Neural progenitor cell (in vitro differentiated cells): Measurements from ENCODE around the gene GRID1. TPM values are rescaled to one million over a fixed set of nuclear protein-coding genes. Genes with fewer than 3 reads are reported as not detected.
A peak's percentile ranks its signal among the peaks of the same experiment; 100 is the strongest.

Experiments used
- DNase-seq: peaks from one replicate; pipeline ENCODE4 v3.0.0-alpha.2; 2016; ENCODE audit warnings: low spot score
- H2AFZ ChIP-seq: fragments of 200-600 bp; sonication (generic); replicated peaks from 2 replicates; pipeline ENCODE4 v1.6.1; 2016; ENCODE audit warnings: antibody characterized with exemption
- H3F3A ChIP-seq: fragments of 200-600 bp; sonication (generic); 2 replicates; pipeline ENCODE4 v1.6.1; 2016; ENCODE audit warnings: antibody characterized with exemption, low read depth
- H3K27ac ChIP-seq: fragments of 200-600 bp; sonication (generic); 2 replicates; pipeline ENCODE4 v1.5.1; 2016; ENCODE audit warnings: mild to moderate bottlenecking
- H3K27me3 ChIP-seq: fragments of 200-600 bp; sonication (generic); 2 replicates; pipeline ENCODE4 v1.6.1; 2016; ENCODE audit warnings: mild to moderate bottlenecking, moderate library complexity
- H3K36me3 ChIP-seq: fragments of 200-600 bp; sonication (generic); 2 replicates; pipeline ENCODE4 v1.5.1; 2016
- H3K4me1 ChIP-seq: fragments of 200-600 bp; sonication (generic); 2 replicates; pipeline ENCODE4 v1.6.1; 2016; ENCODE audit warnings: mixed run types
- H3K4me2 ChIP-seq: fragments of 200-600 bp; sonication (generic); 2 replicates; pipeline ENCODE4 v1.6.1; 2016
- H3K4me3 ChIP-seq: fragments of 200-600 bp; sonication (generic); 2 replicates; pipeline ENCODE4 v1.5.1; 2016
- H3K79me2 ChIP-seq: fragments of 200-600 bp; sonication (generic); 2 replicates; pipeline ENCODE4 v1.6.1; 2016; ENCODE audit warnings: low read depth
- H3K9ac ChIP-seq: fragments of 200-600 bp; sonication (generic); 2 replicates; pipeline ENCODE4 v1.6.1; 2016
- H3K9me3 ChIP-seq: fragments of 200-600 bp; sonication (generic); 2 replicates; pipeline ENCODE4 v1.5.1; 2016; ENCODE audit warnings: low read depth
- H4K20me1 ChIP-seq: fragments of 200-600 bp; sonication (generic); 2 replicates; pipeline ENCODE4 v1.6.1; 2016; ENCODE audit warnings: low read depth
- H3K27ac Mint-ChIP-seq: 3 replicates; pipeline ENCODE4 v1.8.0; 2021; ENCODE audit warnings: mixed read lengths
- H3K27me3 Mint-ChIP-seq: 2 replicates; pipeline ENCODE4 v1.8.0; 2022; ENCODE audit warnings: low read depth, mild to moderate bottlenecking, inconsistent platforms, moderate library complexity, mixed read lengths; ENCODE audit not compliant: insufficient read depth
- H3K36me3 Mint-ChIP-seq: 3 replicates; pipeline ENCODE4 v1.8.0; 2021; ENCODE audit warnings: mixed read lengths
- H3K4me1 Mint-ChIP-seq: 3 replicates; pipeline ENCODE4 v1.8.0; 2021; ENCODE audit warnings: mixed read lengths
- H3K4me3 Mint-ChIP-seq: 3 replicates; pipeline ENCODE4 v1.8.0; 2021; ENCODE audit warnings: mild to moderate bottlenecking, moderate library complexity, mixed read lengths
- H3K9me3 Mint-ChIP-seq: 3 replicates; pipeline ENCODE4 v1.8.0; 2020; ENCODE audit warnings: mixed read lengths
- EZH2 ChIP-seq: fragments of 200-600 bp; sonication (generic); IDR thresholded peaks from 2 replicates; pipeline ENCODE4 v1.6.1; 2017; ENCODE audit warnings: antibody characterized with exemption, mild to moderate bottlenecking, moderate library complexity
- EZH2phosphoT487 ChIP-seq: fragments of 200-600 bp; sonication (generic); IDR thresholded peaks from 2 replicates; pipeline ENCODE4 v1.6.1; 2017; ENCODE audit warnings: antibody characterized with exemption
- total RNA-seq: library from RNA; depleted of rRNA; stranded (reverse); fragments of >200 nt; gene quantifications from 2 replicates; pipeline ENCODE4 v1.2.3, GENCODE V29; 2015; ENCODE audit warnings: low replicate concordance
- TF ChIP-seq, protein P1 (sequence below): fragments of 200-600 bp; sonication (generic); IDR thresholded peaks from 2 replicates; pipeline ENCODE4 v1.5.1; 2017; ENCODE audit warnings: antibody characterized with exemption, mild to moderate bottlenecking

Gene GRID1
- total RNA-seq, 1 donor from 2014 or later, result not detected

DNA sequence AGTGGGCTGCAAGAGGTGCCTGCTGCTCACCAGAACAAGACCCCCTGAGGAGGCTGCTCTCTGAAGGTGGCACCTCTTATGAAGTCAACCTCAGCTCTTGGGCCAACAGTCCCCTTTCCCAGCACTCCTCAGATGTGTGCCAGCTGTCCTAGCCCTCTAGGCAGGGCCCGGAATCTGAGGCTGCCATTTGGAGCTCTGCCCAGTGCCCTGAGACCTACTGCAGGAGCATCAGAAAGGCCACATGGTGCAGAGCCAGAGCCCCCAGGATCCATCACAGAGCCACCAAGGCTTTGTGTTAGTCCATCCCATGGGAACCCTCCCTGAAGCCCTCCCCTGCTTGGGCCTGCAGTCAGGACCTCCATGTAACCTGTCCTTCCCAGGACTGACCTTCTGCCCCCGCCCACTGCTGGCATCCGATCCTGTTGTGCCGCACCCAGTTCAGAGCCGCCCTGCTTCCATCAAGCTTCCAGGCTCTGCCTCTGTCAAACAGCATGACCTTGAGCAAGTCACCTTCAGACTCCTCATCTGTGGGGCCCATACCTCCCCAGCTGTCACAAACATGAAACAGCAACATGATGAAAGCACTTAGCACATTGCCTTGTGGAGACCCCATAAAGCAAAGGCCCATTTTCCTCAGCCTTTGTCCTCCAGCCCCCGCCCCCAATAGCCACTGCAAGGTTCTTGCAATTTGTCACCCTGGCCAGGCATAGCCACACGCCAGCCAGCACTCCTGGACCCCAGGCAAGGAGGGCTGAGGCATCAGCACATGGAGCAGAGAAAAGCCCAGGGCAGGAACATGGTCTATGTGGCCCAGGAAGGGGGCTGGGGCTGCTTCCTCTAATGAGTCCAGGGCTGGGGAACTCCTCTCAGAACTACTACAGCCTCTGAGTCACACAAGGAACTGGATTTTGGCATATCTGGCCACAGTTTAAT, 51.7 kb downstream of the GRID1 start:
- no peak overlapping the region for H3K4me3 Mint-ChIP-seq
- Histone ChIP-seq H3K79me2 (no peaks in the 10 kb centered on the region), H3K4me2 (no peak overlapping the region), H3K27me3 (no peaks in the 10 kb centered on the region), H3K9ac (no peak overlapping the region), H3K4me1 (no peaks in the 10 kb centered on the region), H3F3A (no peaks in the 10 kb centered on the region), H3K9me3 (no peaks in the 10 kb centered on the region), H2AFZ (no peak overlapping the region), H3K36me3 (no peaks in the 10 kb centered on the region), H4K20me1 (no peaks in the 10 kb centered on the region), H3K4me3 (no peak overlapping the region), H3K27ac (no peak overlapping the region)
- TF ChIP-seq EZH2phosphoT487 (no peak), EZH2 (no peak)
- TF ChIP-seq, protein P1, sequence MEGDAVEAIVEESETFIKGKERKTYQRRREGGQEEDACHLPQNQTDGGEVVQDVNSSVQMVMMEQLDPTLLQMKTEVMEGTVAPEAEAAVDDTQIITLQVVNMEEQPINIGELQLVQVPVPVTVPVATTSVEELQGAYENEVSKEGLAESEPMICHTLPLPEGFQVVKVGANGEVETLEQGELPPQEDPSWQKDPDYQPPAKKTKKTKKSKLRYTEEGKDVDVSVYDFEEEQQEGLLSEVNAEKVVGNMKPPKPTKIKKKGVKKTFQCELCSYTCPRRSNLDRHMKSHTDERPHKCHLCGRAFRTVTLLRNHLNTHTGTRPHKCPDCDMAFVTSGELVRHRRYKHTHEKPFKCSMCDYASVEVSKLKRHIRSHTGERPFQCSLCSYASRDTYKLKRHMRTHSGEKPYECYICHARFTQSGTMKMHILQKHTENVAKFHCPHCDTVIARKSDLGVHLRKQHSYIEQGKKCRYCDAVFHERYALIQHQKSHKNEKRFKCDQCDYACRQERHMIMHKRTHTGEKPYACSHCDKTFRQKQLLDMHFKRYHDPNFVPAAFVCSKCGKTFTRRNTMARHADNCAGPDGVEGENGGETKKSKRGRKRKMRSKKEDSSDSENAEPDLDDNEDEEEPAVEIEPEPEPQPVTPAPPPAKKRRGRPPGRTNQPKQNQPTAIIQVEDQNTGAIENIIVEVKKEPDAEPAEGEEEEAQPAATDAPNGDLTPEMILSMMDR, result no peak
- no peak for DNase-seq
- H3K9me3 Mint-ChIP-seq, result no peaks in the 10 kb centered on the region
- peaks cover 5% of the 10 kb centered on the region for H3K27me3 Mint-ChIP-seq
- H3K27ac Mint-ChIP-seq, result no peak overlapping the region
- no peaks in the 10 kb centered on the region for H3K4me1 Mint-ChIP-seq
- no peaks in the 10 kb centered on the region for H3K36me3 Mint-ChIP-seq

GRCh38 chr10:86313621-86314041, 53.0 kb downstream of the GRID1 start:
- Histone ChIP-seq H4K20me1 (no peaks in the 10 kb centered on the region), H3K9me3 (no peaks in the 10 kb centered on the region), H3K9ac (no peak overlapping the region), H3K4me2 (no peak overlapping the region), H2AFZ (no peak overlapping the region), H3K36me3 (no peaks in the 10 kb centered on the region), H3K27ac (no peak overlapping the region), H3K27me3 (no peaks in the 10 kb centered on the region), H3F3A (no peaks in the 10 kb centered on the region), H3K4me3 (no peak overlapping the region), H3K4me1 (no peaks in the 10 kb centered on the region), H3K79me2 (no peaks in the 10 kb centered on the region)
- Mint-ChIP-seq H3K27ac (no peak overlapping the region), H3K4me1 (no peaks in the 10 kb centered on the region), H3K27me3 (peaks cover 4% of the 10 kb centered on the region), H3K4me3 (no peak overlapping the region), H3K36me3 (no peaks in the 10 kb centered on the region), H3K9me3 (no peaks in the 10 kb centered on the region)
- DNase-seq, result no peak
- no peak for TF ChIP-seq EZH2phosphoT487
- no peak for TF ChIP-seq EZH2
- TF ChIP-seq, protein P1, result no peak

- Mint-ChIP-seq H3K36me3 (no peaks in the 10 kb centered on the region), H3K9me3 (no peaks in the 10 kb centered on the region), H3K27me3 (peaks cover 2% of the 10 kb centered on the region), H3K4me3 (no peak overlapping the region), H3K4me1 (no peaks in the 10 kb centered on the region), H3K27ac (no peak overlapping the region)
- DNase-seq, result peak; percentile 66
- Histone ChIP-seq H3F3A (no peaks in the 10 kb centered on the region), H3K27me3 (no peaks in the 10 kb centered on the region), H2AFZ (no peak overlapping the region), H3K79me2 (no peaks in the 10 kb centered on the region), H3K4me2 (no peak overlapping the region), H3K27ac (no peak overlapping the region), H4K20me1 (no peaks in the 10 kb centered on the region), H3K9me3 (no peaks in the 10 kb centered on the region), H3K9ac (no peak overlapping the region), H3K4me3 (no peak overlapping the region), H3K36me3 (no peaks in the 10 kb centered on the region), H3K4me1 (no peaks in the 10 kb centered on the region)
- TF ChIP-seq EZH2, result no peak
- no peak for TF ChIP-seq EZH2phosphoT487
- TF ChIP-seq, protein P1, result no peak
Measured at GRCh38 chr10:86312701-86313270, 53.8 kb downstream of the GRID1 start.
